Measurements from ENCODE around the gene ZNF766. TPM values are rescaled to one million over a fixed set of nuclear protein-coding genes. Genes with fewer than 3 reads are reported as not detected.

ZNF766 gene
- total and polyA plus RNA-seq, 2 of the 8 experiments (the other 6 are each of a cell fraction or from before 2014, with no cell fraction given): 8.3 to 31.9 TPM

DNA sequence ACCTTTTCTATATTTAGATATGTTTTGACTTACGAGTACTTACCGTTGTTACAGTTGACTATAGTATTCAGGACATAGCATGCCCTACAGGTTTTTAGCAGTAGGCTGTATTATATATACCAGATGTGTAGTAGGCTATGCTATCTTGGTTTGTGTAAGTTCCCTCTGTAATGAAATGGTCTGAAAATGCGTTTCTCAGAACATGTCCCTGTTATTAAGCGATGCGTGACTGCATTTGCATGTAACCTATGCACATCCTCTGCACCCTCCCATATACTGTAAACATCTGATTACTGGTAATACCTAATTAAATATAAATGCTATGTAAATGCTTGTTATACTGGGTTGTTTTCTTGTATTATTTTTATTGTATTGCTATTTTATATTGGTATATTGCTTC lies 6.6 kb downstream of the ZNF766 start:
- FAIRE-seq: no peak
- no peak overlapping the region for H3K14ac ChIP-seq (ENCODE audit: insufficient read length)

More for the DNA sequence above, 6.6 kb downstream of the ZNF766 start:
- H2BK12ac ChIP-seq (ENCODE audit: low read depth, low read length): no peak overlapping the region
- H2BK5ac ChIP-seq (ENCODE audit: low read depth, low read length): no peak overlapping the region
- H4K8ac ChIP-seq (ENCODE audit: extremely low read depth, insufficient read depth, low read length): no peak overlapping the region
- peaks cover 42 to 96% of the 10 kb centered on the region in 2 experiments for H3K79me2 ChIP-seq (ENCODE audit: control insufficient read depth in 1 of 2, insufficient read depth in 2 of 2, low read length in 2 of 2)
- no peak overlapping the region for H3K4ac ChIP-seq (replicated peaks; ENCODE audit: insufficient read length, low read depth, low read length)
- H3K4me2 ChIP-seq (ENCODE audit: insufficient read depth in 1 of 2, low read depth in 2 of 2, low read length in 2 of 2): peak overlapping the region; percentile 0 to 3; a peak in 1 of 4 replicates
- H4K20me1 ChIP-seq (replicated peaks in 1 of 2; ENCODE audit: control insufficient read depth in 1 of 2, insufficient read depth in 2 of 2, low read length in 2 of 2): peaks cover 13 to 21% of the 10 kb centered on the region in 2 experiments
- no peaks in the 10 kb centered on the region for H3K9me3 ChIP-seq (ENCODE audit: insufficient read depth in 2 of 2, low read depth in 1 of 2, low read length in 1 of 2)
- H3K56ac ChIP-seq (replicated peaks; ENCODE audit: insufficient read length, low read depth, low read length): no peak overlapping the region
- DNase-seq (ENCODE audit: low read depth in 1 of 2, low spot score in 2 of 2): no peak
- TF ChIP-seq, protein P1, sequence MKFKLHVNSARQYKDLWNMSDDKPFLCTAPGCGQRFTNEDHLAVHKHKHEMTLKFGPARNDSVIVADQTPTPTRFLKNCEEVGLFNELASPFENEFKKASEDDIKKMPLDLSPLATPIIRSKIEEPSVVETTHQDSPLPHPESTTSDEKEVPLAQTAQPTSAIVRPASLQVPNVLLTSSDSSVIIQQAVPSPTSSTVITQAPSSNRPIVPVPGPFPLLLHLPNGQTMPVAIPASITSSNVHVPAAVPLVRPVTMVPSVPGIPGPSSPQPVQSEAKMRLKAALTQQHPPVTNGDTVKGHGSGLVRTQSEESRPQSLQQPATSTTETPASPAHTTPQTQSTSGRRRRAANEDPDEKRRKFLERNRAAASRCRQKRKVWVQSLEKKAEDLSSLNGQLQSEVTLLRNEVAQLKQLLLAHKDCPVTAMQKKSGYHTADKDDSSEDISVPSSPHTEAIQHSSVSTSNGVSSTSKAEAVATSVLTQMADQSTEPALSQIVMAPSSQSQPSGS (IDR thresholded peaks at IDR 0.05; ENCODE audit: low read length): no peak
- TF ChIP-seq SUZ12 (IDR thresholded peaks at IDR 0.05; ENCODE audit: low read length) (no peak), CTBP2 (IDR thresholded peaks at IDR 0.05; ENCODE audit: borderline replicate concordance, insufficient read depth, insufficient read length, low read length) (no peak), CREB1 (IDR thresholded peaks at IDR 0.05) (no peak), RNF2 (IDR thresholded peaks at IDR 0.05; ENCODE audit: borderline replicate concordance, low read depth, low read length, missing control alignments, poor library complexity, severe bottlenecking) (no peak)
- no peak overlapping the region for H4K91ac ChIP-seq (replicated peaks; ENCODE audit: insufficient read length, low read length)
- peaks cover 15% of the 10 kb centered on the region for H3K79me1 ChIP-seq (ENCODE audit: low read depth, low read length)
- peaks cover 0 to 3% (median 0%) of the 10 kb centered on the region in 4 experiments; a peak in 2 of 7 replicates for H3K4me1 ChIP-seq (replicated peaks in 1 of 4; ENCODE audit: control insufficient read depth in 3 of 4, insufficient read depth in 4 of 4, low read length in 3 of 4)
- no peak overlapping the region for H2AFZ ChIP-seq (ENCODE audit: low read length)
- H3K27ac ChIP-seq (ENCODE audit: low read depth, low read length): no peak overlapping the region
- H3K27me3 ChIP-seq (replicated peaks in 1 of 4; ENCODE audit: control insufficient read depth in 3 of 4, extremely low read depth in 1 of 4, insufficient read depth in 3 of 4, low read length in 3 of 4): no peaks in the 10 kb centered on the region
- H2AK5ac ChIP-seq (ENCODE audit: low read depth, low read length): no peak overlapping the region
- no peak overlapping the region for H3K4me3 ChIP-seq (ENCODE audit: extremely low read depth in 1 of 4, insufficient read depth in 2 of 4, low read depth in 3 of 4, low read length in 4 of 4)
- H3K23me2 ChIP-seq (ENCODE audit: low read depth, low read length): no peaks in the 10 kb centered on the region
- 81% methylated on average over 5 of the region's 5 CpGs; no CpG with 5 or more reads in 1 of the 2 experiments for WGBS, 2 experiments (ENCODE audit: extremely low coverage in 1 of 2, insufficient coverage in 1 of 2, insufficient read length in 1 of 2, insufficient replicate concordance in 2 of 2, low coverage in 1 of 2, low lambda C conversion rate in 2 of 2, missing lambda C conversion rate in 1 of 2)
- H3K36me3 ChIP-seq (ENCODE audit: control insufficient read depth in 2 of 4, insufficient read depth in 4 of 4, low read length in 3 of 4): peaks cover 0 to 27% (median 5%) of the 10 kb centered on the region in 4 experiments; a peak in 5 of 8 replicates
- ChIA-PET CTCF (ENCODE audit: partially characterized antibody) (no interaction called here), POLR2A (ENCODE audit: partially characterized antibody) (interaction anchor here (1.9 kb wide), 1 partner anchor 8 kb away, joined by 4 read pairs; no protein-coding TSS in a partner anchor)
- no peak overlapping the region for H3K18ac ChIP-seq (ENCODE audit: extremely low read depth, low read length)
- H3K23ac ChIP-seq (ENCODE audit: insufficient read length): no peak overlapping the region
- H4K5ac ChIP-seq (ENCODE audit: insufficient read length, low read depth, low read length): no peak overlapping the region
- H3K9ac ChIP-seq (replicated peaks in 1 of 4; ENCODE audit: extremely low read depth in 1 of 4, low read depth in 3 of 4, low read length in 3 of 4): no peak overlapping the region
- H2BK20ac ChIP-seq (ENCODE audit: low read length): no peak overlapping the region
- H2BK15ac ChIP-seq (ENCODE audit: low read length): no peak overlapping the region
- no peak overlapping the region for H2BK120ac ChIP-seq (replicated peaks; ENCODE audit: low read depth, low read length)

All from H1 (cell line).